Endodermal cell (in vitro differentiated cells): ENCODE data around the gene EGFLAM. TPM values are rescaled to one million over a fixed set of nuclear protein-coding genes. Genes with fewer than 3 reads are reported as not detected.

Experiments used
- DNase-seq: peaks from one replicate; pipeline ENCODE4 v3.0.0-alpha.2; 2017
- H3K27ac ChIP-seq: 2 replicates; pipeline ENCODE4 v1.5.1; 2013; ENCODE audit warnings: mild to moderate bottlenecking, low read depth, low read length, moderate library complexity
- H3K27me3 ChIP-seq: 2 replicates; pipeline ENCODE4 v1.6.1; 2013; ENCODE audit warnings: mild to moderate bottlenecking, low read length, moderate library complexity; ENCODE audit not compliant: insufficient read depth, control insufficient read depth, poor library complexity, severe bottlenecking
- H3K36me3 ChIP-seq: 2 replicates; pipeline ENCODE4 v1.7.0; 2013; ENCODE audit warnings: mild to moderate bottlenecking, low read length, moderate library complexity; ENCODE audit not compliant: control insufficient read depth, insufficient read depth
- H3K4me1 ChIP-seq: one replicate; pipeline ENCODE4 v1.7.0; 2013; ENCODE audit warnings: low read length; ENCODE audit not compliant: control insufficient read depth, insufficient read depth
- H3K4me3 ChIP-seq: 2 replicates; pipeline ENCODE4 v1.5.1; 2013; ENCODE audit warnings: mild to moderate bottlenecking, low read length, moderate library complexity
- H3K9ac ChIP-seq: 2 replicates; pipeline ENCODE4 v1.6.1; 2013; ENCODE audit warnings: mild to moderate bottlenecking, low read length, moderate library complexity; ENCODE audit not compliant: poor library complexity, severe bottlenecking; ENCODE audit errors: extremely low read depth
- H3K9me3 ChIP-seq: 2 replicates; pipeline ENCODE4 v1.6.1; 2013; ENCODE audit warnings: mild to moderate bottlenecking, low read length, moderate library complexity; ENCODE audit not compliant: control insufficient read depth
- H3K27ac Mint-ChIP-seq: 2 replicates; pipeline ENCODE4 v1.8.0; 2020; ENCODE audit warnings: mixed read lengths
- H3K27me3 Mint-ChIP-seq: 2 replicates; pipeline ENCODE4 v1.8.0; 2021; ENCODE audit warnings: mild to moderate bottlenecking, mixed read lengths; ENCODE audit not compliant: insufficient read depth
- H3K36me3 Mint-ChIP-seq: 2 replicates; pipeline ENCODE4 v1.8.0; 2020; ENCODE audit warnings: low read depth, mixed read lengths
- H3K4me1 Mint-ChIP-seq: 2 replicates; pipeline ENCODE4 v1.8.0; 2020; ENCODE audit warnings: mixed read lengths
- H3K4me3 Mint-ChIP-seq: 2 replicates; pipeline ENCODE4 v1.8.0; 2020; ENCODE audit warnings: mild to moderate bottlenecking, moderate library complexity, mixed read lengths
- H3K9me3 Mint-ChIP-seq: 2 replicates; pipeline ENCODE4 v1.8.0; 2020; ENCODE audit warnings: mild to moderate bottlenecking, mixed read lengths
- WGBS, 2 experiments: methylation state at CpG; one replicate each; pipeline versions ENCODE4 v1.1.5 to v1.1.7; 2013; ENCODE audit warnings: missing lambda C conversion rate in 2 of 2, mixed read lengths in 1 of 2; ENCODE audit not compliant: insufficient coverage in 1 of 2, insufficient read length in 1 of 2; 5-methylcytosine and 5-hydroxymethylcytosine counted together
- long read RNA-seq, 4 experiments: library from polyadenylated mRNA in 2 of 4; library from RNA in 1 of 4; library from capped mRNA in 1 of 4; stranded (forward) in 3 of 4; unstranded in 1 of 4; transcript quantifications; one replicate each; pipeline ENCODE4 v2.0.0, GENCODE V29; 2020 to 2021; ENCODE audit warnings: inconsistent platforms in 1 of 4
- polyA plus RNA-seq, 2 experiments: library from polyadenylated mRNA; stranded (reverse); fragments of 50-300 nt; gene quantifications; one replicate each; pipeline ENCODE4 v1.2.3, GENCODE V29; 2013
- total RNA-seq, 2 donors: library from RNA; stranded (reverse); fragmentation: NEBNext Ultra II Directional in 1 of 2; extraction: Animal tissue kit (Norgen Biotek cat#: 25700) in 1 of 2; gene quantifications; 2 replicates in 1 of 2; 3 replicates in 1 of 2; pipeline ENCODE4 v1.2.1, GENCODE V29; 2021
- TF ChIP-seq, protein P1 (sequence below): fragments of 200-600 bp; sonication (generic); conservative IDR thresholded peaks from 2 replicates; pipeline ENCODE4 v1.5.0; 2021; ENCODE audit warnings: antibody characterized with exemption, mild to moderate bottlenecking

The EGFLAM gene
- 1 to 10 TPM; 4.4 to 8.8 TPM for total RNA-seq
- 4.7 TPM for polyA plus RNA-seq (2013, experiment 1 of 2)
- polyA plus RNA-seq (2013, experiment 2 of 2) = 4.6 TPM
- long read RNA-seq, experiment 1, full-length matches to known transcripts = 1 of 3 reads
- long read RNA-seq, experiment 1, partial matches to known transcripts = 1 of 3 reads
- long read RNA-seq, experiment 1, other reads (novel, unspliced or antisense) = 1 of 3 reads
- long read RNA-seq, experiment 2, full-length matches to known transcripts = 2 of 6 reads
- long read RNA-seq, experiment 2, partial matches to known transcripts = 0 of 6 reads
- long read RNA-seq, experiment 2, other reads (novel, unspliced or antisense) = 4 of 6 reads
- long read RNA-seq, experiment 3, full-length matches to known transcripts = 13 of 77 reads
- long read RNA-seq, experiment 3, partial matches to known transcripts = 8 of 77 reads
- long read RNA-seq, experiment 3, other reads (novel, unspliced or antisense) = 56 of 77 reads
- long read RNA-seq, experiment 4, partial matches to known transcripts = 2 of 3 reads
- long read RNA-seq, experiment 4, other reads (novel, unspliced or antisense) = 1 of 3 reads

DNA sequence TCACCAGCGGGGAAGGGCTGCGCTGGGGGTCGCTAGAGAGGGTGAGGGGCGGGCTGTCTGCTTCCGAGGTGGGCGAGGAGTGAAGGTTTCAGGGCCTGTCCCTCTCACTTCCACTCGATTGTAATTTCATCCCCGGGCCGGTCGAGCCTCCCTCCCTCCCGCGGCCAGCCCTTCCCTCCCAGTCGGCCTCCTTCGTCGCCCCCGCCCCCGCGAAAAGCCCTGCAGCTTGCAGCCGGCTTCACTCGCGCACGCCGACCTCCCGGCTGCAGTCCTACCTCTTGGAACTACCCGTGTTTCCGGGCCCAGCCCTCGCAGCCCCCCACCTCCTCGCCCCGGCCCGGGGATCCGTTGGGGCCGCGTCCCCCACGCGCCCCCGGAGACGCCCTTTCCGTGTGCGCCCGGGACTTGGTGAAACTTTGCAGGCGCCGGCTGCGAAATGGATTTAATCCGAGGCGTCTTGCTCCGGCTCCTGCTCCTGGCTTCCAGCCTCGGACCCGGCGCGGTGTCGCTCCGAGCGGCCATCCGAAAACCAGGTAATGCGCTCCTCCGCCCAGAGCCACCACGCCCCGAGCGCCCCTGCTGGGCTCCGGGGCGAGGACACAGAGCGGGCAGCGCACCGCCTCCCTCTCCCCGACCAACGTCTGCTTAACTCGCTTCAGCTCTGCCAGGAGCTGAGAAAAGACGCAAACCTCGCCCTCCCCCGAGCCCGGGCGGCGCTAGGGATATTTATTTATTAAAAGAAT is at the start of gene EGFLAM:
Gene EGFLAM (plus strand): TSS at position 241 of the 743 bp plus-strand sequence. CDS start 196 bp downstream, at position 437.
- H3K36me3 ChIP-seq = no peaks in the 10 kb centered on the region
- no peaks in the 10 kb centered on the region for H3K36me3 Mint-ChIP-seq
- TF ChIP-seq, protein P1, sequence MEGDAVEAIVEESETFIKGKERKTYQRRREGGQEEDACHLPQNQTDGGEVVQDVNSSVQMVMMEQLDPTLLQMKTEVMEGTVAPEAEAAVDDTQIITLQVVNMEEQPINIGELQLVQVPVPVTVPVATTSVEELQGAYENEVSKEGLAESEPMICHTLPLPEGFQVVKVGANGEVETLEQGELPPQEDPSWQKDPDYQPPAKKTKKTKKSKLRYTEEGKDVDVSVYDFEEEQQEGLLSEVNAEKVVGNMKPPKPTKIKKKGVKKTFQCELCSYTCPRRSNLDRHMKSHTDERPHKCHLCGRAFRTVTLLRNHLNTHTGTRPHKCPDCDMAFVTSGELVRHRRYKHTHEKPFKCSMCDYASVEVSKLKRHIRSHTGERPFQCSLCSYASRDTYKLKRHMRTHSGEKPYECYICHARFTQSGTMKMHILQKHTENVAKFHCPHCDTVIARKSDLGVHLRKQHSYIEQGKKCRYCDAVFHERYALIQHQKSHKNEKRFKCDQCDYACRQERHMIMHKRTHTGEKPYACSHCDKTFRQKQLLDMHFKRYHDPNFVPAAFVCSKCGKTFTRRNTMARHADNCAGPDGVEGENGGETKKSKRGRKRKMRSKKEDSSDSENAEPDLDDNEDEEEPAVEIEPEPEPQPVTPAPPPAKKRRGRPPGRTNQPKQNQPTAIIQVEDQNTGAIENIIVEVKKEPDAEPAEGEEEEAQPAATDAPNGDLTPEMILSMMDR = peak; percentile 52
- peaks cover 5% of the 10 kb centered on the region for H3K9me3 ChIP-seq
- peaks cover 95% of the 10 kb centered on the region for H3K27me3 Mint-ChIP-seq
- H3K4me3 ChIP-seq = peak within 1 kb of the TSS; percentile 77
- H3K4me1 Mint-ChIP-seq = peaks cover 21% of the 10 kb centered on the region
- WGBS, 2 experiments = 0 to 2% methylated on average over 9 to 73 of the region's 73 CpGs
- peaks cover 11% of the 10 kb centered on the region for H3K4me1 ChIP-seq
- H3K27ac ChIP-seq = no peak within 1 kb of the TSS
- no peak within 1 kb of the TSS for H3K9ac ChIP-seq
- peaks cover 5% of the 10 kb centered on the region for H3K9me3 Mint-ChIP-seq
- peak within 1 kb of the TSS; percentile 69 for H3K4me3 Mint-ChIP-seq
- H3K27ac Mint-ChIP-seq = peak within 1 kb of the TSS; percentile 57
- DNase-seq = peak; percentile 91
- H3K27me3 ChIP-seq = peaks cover 68% of the 10 kb centered on the region

DNA sequence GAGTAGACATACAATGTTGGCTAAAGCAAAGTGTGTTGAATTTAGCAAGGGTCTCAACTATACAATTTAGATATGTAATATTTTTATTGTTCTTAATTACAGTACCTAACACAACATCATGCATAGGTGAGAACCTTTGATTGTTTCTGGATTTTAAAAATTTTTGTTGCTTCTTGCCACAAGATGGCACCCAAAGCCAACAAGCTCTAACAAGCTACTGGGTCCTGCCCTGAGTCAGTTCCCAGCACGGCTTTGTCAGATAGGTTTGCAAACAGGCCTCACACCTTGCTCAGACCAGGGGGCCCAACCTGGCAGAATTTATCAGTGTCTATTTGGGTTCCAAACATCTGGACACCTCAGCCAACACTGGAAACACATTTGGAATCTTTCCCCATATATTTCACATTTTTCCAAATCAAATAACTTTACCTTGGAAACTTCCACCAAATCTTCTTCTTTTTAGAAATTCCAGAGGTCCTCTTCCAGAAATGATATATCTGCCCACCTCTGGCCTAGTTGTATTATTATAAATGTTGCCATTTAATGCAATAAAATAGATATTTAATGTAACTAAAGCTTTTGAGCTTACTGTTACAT is 49.5 kb upstream of the EGFLAM start:
- Histone ChIP-seq H3K9ac (no peak overlapping the region), H3K4me3 (no peak overlapping the region), H3K9me3 (no peaks in the 10 kb centered on the region), H3K27ac (no peak overlapping the region), H3K4me1 (no peaks in the 10 kb centered on the region), H3K27me3 (peaks cover 14% of the 10 kb centered on the region), H3K36me3 (no peaks in the 10 kb centered on the region)
- no peak overlapping the region for H3K27ac Mint-ChIP-seq
- peak; percentile 77 for DNase-seq
- H3K36me3 Mint-ChIP-seq = no peaks in the 10 kb centered on the region
- TF ChIP-seq, protein P1 = peak; percentile 83
- peaks cover 22% of the 10 kb centered on the region for H3K27me3 Mint-ChIP-seq
- no peaks in the 10 kb centered on the region for H3K4me1 Mint-ChIP-seq
- WGBS, 2 experiments = 12 to 14% methylated on average over 1 of the region's 1 CpG
- H3K9me3 Mint-ChIP-seq = peaks cover 2% of the 10 kb centered on the region
- no peak overlapping the region for H3K4me3 Mint-ChIP-seq

DNA sequence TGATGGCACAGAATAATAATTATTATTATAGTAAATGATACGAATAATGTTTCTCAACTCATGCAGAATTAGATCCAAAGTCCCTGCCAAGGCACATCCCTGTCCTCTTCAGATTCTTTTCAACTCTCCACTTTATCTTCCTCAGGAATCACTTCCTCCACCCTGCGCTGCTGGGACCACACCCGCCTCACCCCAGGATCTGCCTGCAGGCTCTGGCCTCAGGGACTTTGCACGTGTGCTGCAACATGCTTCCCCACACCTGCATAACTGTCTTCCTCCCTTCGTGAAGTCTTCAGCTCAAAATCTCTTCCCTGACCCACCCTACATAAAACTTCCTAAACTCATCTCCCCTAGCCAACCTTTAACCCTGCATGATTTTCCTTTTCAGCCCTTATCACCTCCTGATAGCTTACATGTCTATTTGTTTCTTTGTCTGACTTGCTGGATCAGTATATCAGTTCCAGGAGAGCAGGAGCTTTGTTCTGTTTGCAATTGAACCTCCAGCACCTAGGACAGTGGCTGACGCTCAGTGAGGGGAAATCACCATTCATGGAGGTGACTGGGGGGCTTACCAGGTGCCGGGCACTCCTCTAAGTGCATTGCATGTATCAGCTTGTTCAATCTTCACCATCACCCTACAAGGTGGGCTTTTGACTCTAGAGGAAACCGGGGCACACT is 47.5 kb upstream of the EGFLAM start:
- Histone ChIP-seq H3K27ac (no peak overlapping the region), H3K36me3 (no peaks in the 10 kb centered on the region), H3K27me3 (no peaks in the 10 kb centered on the region), H3K9me3 (no peaks in the 10 kb centered on the region), H3K4me1 (no peaks in the 10 kb centered on the region), H3K4me3 (no peak overlapping the region), H3K9ac (no peak overlapping the region)
- Mint-ChIP-seq H3K36me3 (no peaks in the 10 kb centered on the region), H3K4me3 (no peak overlapping the region), H3K4me1 (no peaks in the 10 kb centered on the region), H3K9me3 (peaks cover 2% of the 10 kb centered on the region), H3K27ac (no peak overlapping the region), H3K27me3 (peaks cover 7% of the 10 kb centered on the region)
- DNase-seq = no peak
- TF ChIP-seq, protein P1 = no peak
- WGBS, 2 experiments = 79 to 89% methylated on average over 4 to 8 of the region's 8 CpGs
